Measurements from ENCODE around the gene SLFN11. TPM values are rescaled to one million over a fixed set of nuclear protein-coding genes. Genes with fewer than 3 reads are reported as not detected.
"Not testable (repeated sequence)": the region's sequence is repeated elsewhere in the genome, so short reads cannot be mapped to it uniquely, and the experiment has no call there.

The SLFN11 gene
- total RNA-seq, 4 donors from 2014 or later: 46.3 to 55.8 (median 51.1) TPM

DNA sequence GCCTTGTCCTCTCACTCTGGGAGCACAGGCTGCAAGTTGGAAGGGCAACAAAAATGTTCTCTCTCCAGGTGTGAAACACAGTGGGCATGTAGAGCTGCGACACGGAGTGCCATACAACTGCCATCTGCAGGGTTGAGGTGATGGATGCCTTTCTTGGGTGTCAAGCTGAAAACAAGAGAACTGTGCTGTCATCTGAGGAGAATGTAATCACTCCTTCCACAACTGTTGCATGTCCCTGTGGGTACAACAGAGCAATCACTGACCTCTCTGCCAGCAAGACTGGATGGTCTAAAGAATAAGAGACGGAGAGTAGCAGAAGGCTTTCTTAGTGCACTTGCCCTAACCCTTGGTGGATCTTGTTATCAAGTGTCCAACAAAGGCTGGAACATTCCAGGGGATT, 29.2 kb downstream of the SLFN11 start:
- H3K4me1 ChIP-seq: peaks cover 0 to 22% (median 4%) of the 10 kb centered on the region in 4 donors
- H3K36me3 ChIP-seq: no peaks in the 10 kb centered on the region
- 81 to 91% methylated on average over 3 of the region's 3 CpGs for WGBS, 2 donors
- peaks cover 0 to 20% (median 0%) of the 10 kb centered on the region in 4 donors for H3K9me3 ChIP-seq
- no peak overlapping the region for H3K27ac ChIP-seq
- DNase-seq (ENCODE audit: low spot score in 2 of 2): no peak
- H3K4me3 ChIP-seq: no peak overlapping the region
- TF ChIP-seq POLR2A (IDR thresholded peaks at IDR 0.05): no peak
- no peaks in the 10 kb centered on the region for H3K27me3 ChIP-seq

- TF ChIP-seq EP300 (IDR thresholded peaks at IDR 0.05): no peak
- TF ChIP-seq POLR2A (IDR thresholded peaks at IDR 0.05): no peak
- TF ChIP-seq, protein P1, sequence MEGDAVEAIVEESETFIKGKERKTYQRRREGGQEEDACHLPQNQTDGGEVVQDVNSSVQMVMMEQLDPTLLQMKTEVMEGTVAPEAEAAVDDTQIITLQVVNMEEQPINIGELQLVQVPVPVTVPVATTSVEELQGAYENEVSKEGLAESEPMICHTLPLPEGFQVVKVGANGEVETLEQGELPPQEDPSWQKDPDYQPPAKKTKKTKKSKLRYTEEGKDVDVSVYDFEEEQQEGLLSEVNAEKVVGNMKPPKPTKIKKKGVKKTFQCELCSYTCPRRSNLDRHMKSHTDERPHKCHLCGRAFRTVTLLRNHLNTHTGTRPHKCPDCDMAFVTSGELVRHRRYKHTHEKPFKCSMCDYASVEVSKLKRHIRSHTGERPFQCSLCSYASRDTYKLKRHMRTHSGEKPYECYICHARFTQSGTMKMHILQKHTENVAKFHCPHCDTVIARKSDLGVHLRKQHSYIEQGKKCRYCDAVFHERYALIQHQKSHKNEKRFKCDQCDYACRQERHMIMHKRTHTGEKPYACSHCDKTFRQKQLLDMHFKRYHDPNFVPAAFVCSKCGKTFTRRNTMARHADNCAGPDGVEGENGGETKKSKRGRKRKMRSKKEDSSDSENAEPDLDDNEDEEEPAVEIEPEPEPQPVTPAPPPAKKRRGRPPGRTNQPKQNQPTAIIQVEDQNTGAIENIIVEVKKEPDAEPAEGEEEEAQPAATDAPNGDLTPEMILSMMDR (IDR thresholded peaks at IDR 0.05): no peak
- no peaks in the 10 kb centered on the region for H3K36me3 ChIP-seq
- DNase-seq (ENCODE audit: low spot score in 2 of 2): no peak
- H3K27me3 ChIP-seq: no peaks in the 10 kb centered on the region
- H3K4me1 ChIP-seq: peaks cover 0 to 20% (median 4%) of the 10 kb centered on the region in 4 donors
- H3K9me3 ChIP-seq: peaks cover 0 to 20% (median 0%) of the 10 kb centered on the region in 4 donors
- no peak overlapping the region for H3K27ac ChIP-seq
- no peak overlapping the region for H3K4me3 ChIP-seq
Measured at GRCh38 chr17:35342276-35342675, 31.1 kb downstream of the SLFN11 start.

GRCh38 chr17:35341411-35341992, 31.9 kb downstream of the SLFN11 start:
- Histone ChIP-seq H3K27ac (no peak overlapping the region), H3K4me1 (peaks cover 0 to 12% (median 4%) of the 10 kb centered on the region in 4 donors), H3K9me3 (peaks cover 0 to 20% (median 0%) of the 10 kb centered on the region in 4 donors), H3K27me3 (no peaks in the 10 kb centered on the region), H3K4me3 (no peak overlapping the region), H3K36me3 (no peaks in the 10 kb centered on the region)
- 68 to 76% methylated on average over 5 of the region's 5 CpGs for WGBS, 2 donors
- DNase-seq (ENCODE audit: low spot score in 2 of 2): no peak
- TF ChIP-seq, protein P1 (IDR thresholded peaks at IDR 0.05): no peak
- TF ChIP-seq EP300 (IDR thresholded peaks at IDR 0.05): peak in 1 of 2 donors; percentile 19

GRCh38 chr17:35338230-35338629, 35.2 kb downstream of the SLFN11 start:
- no peak overlapping the region for H3K4me3 ChIP-seq
- H3K27ac ChIP-seq: no peak overlapping the region
- no peaks in the 10 kb centered on the region for H3K27me3 ChIP-seq
- no peaks in the 10 kb centered on the region for H3K4me1 ChIP-seq
- no peak for DNase-seq (ENCODE audit: low spot score in 2 of 2)
- no peaks in the 10 kb centered on the region for H3K36me3 ChIP-seq
- WGBS, 2 donors: 85 to 89% methylated on average over 2 of the region's 2 CpGs
- no peak for TF ChIP-seq POLR2A (IDR thresholded peaks at IDR 0.05)
- TF ChIP-seq, protein P1 (IDR thresholded peaks at IDR 0.05): no peak
- no peak for TF ChIP-seq EP300 (IDR thresholded peaks at IDR 0.05)
- peaks cover 0 to 20% (median 0%) of the 10 kb centered on the region in 4 donors for H3K9me3 ChIP-seq

DNA sequence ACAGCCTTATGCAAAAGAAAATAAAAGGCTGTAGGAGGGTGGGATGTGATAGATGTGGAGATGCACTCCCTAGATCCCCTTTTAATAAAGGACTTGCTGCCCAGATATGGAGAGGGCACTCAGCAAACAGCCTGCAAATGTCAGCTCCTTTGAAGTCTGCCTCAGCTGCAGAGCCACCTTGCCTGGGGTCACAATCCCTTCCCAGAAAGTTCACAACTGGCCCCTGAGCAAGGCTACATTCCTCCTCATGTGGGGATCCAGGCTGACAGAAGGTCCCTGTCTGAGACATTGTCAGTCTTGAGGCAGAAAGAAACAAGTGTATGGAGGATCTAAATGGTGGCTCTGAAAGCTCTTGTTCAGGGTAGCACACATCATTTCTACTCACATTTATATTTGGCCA, 36.1 kb downstream of the SLFN11 start:
- DNase-seq (ENCODE audit: low spot score in 2 of 2): no peak
- peaks cover 0 to 20% (median 0%) of the 10 kb centered on the region in 4 donors for H3K9me3 ChIP-seq
- H3K4me3 ChIP-seq: no peak overlapping the region
- H3K27me3 ChIP-seq: no peaks in the 10 kb centered on the region
- TF ChIP-seq EP300 (IDR thresholded peaks at IDR 0.05): no peak
- no peak for TF ChIP-seq POLR2A (IDR thresholded peaks at IDR 0.05)
- TF ChIP-seq, protein P1 (IDR thresholded peaks at IDR 0.05): no peak
- no peak overlapping the region for H3K27ac ChIP-seq
- no peaks in the 10 kb centered on the region for H3K36me3 ChIP-seq
- no peaks in the 10 kb centered on the region for H3K4me1 ChIP-seq

GRCh38 chr17:35333578-35333977, 39.8 kb downstream of the SLFN11 start:
- not testable (repeated sequence) for H3K4me1 ChIP-seq; H3K27me3 ChIP-seq; H3K4me3 ChIP-seq; DNase-seq (ENCODE audit: low spot score in 2 of 2); H3K9me3 ChIP-seq; H3K36me3 ChIP-seq; H3K27ac ChIP-seq
- WGBS, 2 donors: 66 to 82% methylated on average over 5 of the region's 5 CpGs
